GM11168 (cell line): ENCODE data around the gene USP44.

Experiments
- in situ Hi-C: fragments of 300-500 bp; cut with MboI; formaldehyde crosslinking; loops from one replicate; pipeline ENCODE4 v1.12.0; 2022; ENCODE audit warnings: low sequenced_read_pairs; ENCODE audit not compliant: unreplicated experiment

Gene USP44

DNA sequence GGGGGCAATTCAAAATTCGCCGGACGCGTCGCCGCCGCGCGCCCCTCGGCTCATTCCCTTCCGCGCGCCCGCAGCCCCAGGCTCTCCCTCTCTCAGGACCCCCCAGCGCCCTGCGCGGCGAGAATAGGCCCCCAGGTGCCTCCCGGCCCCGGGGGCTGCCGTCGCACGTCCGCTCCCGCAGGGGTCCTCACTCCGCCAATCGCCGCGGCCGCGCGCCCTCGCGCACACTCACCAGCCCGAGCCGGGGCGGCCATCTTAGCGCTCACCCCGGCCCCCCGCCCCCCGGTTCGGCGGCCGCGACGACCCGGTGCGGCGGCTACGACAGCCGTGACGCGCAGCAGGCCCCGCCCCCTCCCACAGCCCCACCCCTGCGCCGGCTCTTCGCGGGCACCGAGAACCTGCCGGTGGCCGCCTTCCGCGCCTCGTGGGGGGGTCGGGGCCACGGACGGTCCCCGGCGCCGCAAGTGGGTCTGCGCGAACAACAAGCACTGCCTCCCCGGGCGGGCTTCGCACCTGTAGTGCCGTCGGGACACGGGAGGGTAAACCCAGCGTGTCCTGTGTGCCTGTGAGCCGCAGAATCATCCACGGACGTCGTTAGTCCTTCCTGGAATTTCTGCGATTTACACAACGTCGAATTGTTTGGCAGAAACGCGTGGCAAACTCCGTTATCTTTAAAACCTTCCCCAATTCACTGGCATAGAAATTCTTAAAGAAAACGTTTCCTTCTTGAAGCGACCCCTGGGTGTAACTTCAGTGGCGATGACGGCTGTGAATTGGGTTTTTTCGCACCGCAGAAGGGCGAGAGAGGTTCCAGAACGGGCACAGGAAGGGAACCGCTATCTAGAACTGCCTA lies 2.5 kb downstream of the USP44 start:
- in situ Hi-C loops: no loop called here

DNA sequence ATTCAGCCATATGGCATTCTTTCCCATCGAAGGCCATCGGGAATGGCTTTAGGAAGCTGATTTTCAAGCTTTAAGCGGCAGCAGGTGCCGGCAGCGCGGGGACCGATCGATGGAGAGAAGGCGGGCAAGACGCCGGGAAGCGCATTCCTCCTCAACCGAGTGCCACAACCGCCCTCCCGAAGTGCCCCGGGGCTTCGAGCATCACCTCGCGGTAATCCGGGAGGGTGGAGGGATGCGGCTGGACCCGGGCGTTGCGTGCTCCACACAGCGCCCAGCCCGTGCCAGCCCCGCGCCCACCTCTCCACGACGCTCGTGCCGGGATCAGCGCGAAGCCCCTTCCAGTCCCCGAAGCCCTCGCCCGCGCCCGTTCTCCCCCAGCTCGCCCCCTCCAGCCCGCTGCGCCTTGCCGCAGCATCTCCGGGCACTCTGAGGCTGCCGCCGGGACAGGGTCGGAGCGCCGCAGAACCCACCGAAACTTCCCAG lies 3.2 kb downstream of the USP44 start:
- in situ Hi-C loops: no loop called here

DNA sequence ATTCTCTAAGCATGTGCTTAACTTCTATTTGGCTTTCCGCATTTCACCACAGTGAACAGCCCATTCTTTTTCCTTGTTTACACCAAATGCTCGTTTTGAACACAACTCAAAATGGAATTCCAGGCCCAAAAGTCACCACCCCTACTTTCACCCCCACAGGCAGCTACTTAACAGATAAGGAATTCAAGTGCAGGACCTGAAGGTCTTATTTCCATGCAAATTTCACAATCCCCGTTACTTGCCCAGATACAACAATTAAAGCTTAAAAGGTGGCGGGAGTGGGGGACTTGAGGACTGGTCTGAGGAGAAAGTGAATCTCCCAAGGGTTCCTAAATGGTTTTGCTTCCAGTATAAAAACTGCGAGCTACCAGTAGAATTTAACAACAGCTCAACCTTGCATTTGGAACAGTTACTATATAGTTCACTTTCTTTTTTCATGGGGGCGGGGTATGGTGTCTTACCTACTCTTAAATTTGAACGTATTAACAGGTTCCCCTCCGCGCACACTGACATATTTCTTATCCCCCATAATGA lies 3.7 kb downstream of the USP44 start:
- in situ Hi-C loops: no loop called here

DNA sequence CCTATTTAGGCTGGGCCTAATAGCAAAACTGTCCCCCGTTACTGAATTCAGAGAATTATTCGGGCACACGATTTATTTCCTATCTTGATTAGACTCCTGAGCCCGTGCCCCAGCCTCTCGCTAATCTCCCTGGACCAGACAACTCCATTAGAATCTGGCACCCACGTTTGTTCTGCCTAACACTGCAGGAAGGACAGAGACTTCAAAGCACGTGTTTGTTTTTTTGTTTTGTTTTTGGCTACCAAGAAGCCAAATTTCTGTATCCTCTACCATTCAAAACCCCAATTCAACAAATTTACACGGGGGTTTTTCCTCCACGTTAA lies 4.8 kb downstream of the USP44 start:
- in situ Hi-C loops: no loop called here

DNA sequence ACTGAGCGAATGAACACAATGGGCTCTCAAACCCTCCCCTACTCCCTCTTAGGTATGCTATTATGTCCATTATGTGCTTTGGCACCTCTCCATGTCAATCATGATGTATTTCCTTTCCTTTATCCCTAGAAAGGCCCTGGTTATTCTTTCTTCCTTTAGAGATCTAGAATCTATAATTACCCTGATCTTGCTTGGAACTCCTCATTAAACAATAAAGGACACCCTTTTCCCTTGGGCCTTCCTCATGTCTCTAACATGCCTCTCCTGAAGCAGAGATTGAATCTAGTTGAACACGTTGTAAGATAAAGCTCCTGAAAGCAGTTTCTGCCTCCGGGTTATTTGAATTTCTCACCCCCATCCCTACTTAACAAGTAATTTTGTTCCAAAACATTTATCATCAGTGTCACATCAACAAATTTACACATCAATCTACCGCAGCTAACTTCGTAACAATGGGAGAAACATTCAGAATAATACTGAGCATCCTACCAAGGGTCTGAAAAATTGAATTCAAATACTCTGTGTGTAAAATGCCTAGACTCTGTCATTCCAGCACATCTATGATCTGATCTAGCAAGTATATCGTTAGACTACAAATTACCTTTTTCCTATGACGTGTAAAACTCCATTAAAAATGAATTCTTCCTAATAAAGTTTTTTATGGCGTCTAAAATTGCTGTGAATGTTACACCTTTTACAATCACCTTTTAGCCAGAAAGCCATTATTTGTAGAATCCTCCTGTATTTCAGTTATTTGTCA lies 5.4 kb downstream of the USP44 start:
- in situ Hi-C loops: no loop called here

DNA sequence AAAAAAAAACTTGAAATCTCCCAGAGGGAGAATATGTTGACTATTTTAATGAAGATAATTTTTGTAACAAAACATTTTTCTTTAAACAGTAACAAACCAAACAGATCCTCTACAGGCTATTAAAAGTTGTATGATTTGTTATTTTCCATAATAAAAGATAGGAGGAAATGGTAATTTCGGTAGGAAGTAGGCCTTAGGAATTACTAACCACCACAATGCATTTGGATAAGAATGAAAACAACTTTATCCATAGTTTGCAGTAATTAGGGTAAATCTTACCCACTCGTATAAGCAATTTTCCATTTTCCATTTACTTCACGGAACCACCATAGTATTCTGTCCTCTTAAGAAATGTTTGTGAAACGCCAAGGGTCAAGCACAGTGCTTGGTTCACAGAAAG lies 6.0 kb downstream of the USP44 start:
- in situ Hi-C loops: no loop called here

DNA sequence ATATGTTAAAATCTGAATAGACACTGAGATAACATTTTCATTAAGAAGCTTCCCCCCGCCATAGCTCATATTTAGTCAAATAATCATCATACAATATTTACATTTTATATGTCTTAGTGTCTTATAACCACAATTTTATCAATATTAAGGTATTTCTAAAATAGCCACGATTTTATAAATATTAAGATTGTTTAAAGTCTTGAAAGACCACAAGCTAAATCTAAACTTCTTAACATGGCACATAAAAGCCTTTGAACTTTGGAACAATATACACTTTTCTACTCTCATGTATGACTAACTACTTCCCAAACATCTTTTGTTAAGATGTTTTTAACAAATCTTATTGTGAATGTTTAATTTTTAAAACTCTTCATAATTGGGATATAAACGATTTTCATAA lies 6.5 kb downstream of the USP44 start:
- in situ Hi-C loops: no loop called here

DNA sequence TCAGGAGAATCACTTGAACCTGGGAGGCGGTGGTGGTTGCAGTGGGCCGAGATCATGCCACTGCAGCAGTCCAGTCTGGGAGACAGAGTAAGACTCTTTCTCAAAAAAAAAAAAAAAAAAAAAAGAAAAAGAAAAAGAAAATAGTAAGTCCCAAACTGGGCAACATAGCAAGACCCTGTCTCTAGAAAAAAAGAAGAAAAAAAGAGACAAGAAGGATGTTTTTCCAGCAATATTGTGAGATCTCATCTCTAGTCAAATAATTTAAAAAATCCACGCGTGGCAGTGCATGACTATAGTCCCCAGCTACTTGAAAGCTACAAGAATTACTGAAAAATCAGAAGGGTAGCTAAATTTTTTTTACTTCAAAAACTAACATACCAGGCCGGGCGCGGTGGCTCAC lies 8.0 kb downstream of the USP44 start:
- in situ Hi-C loops: no loop called here

DNA sequence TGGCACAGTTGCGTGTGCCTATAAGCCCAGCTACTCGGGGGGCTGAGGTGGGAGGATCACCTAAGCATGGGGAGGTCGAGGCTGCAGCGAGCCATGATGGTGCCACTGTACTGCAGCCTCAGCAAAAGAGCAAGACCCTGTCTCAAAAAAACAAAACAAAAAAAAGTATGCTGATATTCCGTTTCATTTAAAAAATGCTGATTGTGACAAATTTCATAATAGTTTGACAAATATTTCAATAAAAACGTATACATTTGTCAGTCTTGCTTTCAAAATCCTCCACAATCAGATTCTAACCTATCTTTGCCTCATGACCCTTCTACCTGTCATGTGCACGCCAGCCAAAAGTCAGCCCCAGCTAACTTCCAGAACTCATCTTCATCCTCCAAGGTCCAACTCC lies 9.8 kb downstream of the USP44 start:
- in situ Hi-C loops: no loop called here

DNA sequence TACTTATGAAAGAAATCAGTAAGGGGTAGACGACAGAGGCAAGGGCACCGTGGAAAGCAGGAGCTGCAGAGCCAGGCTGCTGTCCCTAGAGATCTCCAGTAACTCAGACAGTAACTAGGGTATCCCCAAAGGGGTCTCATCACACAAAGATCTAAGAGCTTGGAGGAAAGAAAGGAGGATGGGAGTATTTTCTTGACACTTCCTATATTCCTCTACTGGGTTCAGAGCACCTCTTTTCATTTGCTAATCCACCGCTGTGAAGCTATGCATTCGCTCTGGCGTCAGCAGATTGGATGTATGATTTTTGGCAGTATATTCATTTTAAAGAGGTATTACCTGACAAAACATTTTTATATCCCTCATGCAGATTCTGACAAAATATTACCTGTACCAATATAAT lies 12.6 kb downstream of the USP44 start:
- in situ Hi-C loops: loop anchor here (5.0 kb wide), 1 partner anchor 411 kb away; no protein-coding TSS in a partner anchor

DNA sequence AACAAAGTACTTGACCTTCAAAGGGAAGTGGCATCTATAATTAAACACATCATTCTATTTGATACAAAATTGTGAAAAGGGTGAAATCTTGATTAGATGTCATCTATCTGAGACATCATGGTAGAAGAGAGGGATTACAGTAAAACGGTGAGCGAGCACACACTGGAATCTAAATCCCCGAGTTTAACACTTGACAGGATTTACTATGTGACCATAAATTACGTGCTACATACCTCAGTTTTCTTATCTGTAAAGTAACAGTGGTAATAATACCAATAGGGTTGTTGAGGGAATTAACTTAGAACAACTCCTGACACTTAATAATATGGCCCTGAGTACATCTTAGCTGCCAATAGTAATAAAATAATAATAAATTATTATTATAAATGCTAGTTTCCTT lies 13.3 kb downstream of the USP44 start:
- in situ Hi-C loops: loop anchor here (5.0 kb wide), 1 partner anchor 411 kb away; no protein-coding TSS in a partner anchor

DNA sequence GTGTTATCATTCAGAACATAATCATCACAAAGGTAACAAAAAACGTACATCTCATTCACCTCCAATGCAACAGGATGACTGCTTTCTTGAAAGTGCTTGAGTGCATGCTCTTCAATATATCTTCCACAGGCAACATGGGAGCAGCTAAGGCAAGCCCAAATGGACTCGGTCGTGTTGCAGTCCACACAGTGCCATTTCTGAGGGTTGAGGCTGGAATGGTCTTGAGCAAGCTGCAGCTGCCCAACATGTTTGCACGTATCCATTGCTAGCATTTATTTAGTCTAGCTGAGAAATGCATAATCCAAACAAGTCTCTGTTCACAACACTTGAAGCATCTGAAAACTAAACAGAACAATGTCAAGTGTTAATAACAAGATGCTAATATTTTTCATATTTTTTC lies 17.3 kb downstream of the USP44 start:
- in situ Hi-C loops: no loop called here

DNA sequence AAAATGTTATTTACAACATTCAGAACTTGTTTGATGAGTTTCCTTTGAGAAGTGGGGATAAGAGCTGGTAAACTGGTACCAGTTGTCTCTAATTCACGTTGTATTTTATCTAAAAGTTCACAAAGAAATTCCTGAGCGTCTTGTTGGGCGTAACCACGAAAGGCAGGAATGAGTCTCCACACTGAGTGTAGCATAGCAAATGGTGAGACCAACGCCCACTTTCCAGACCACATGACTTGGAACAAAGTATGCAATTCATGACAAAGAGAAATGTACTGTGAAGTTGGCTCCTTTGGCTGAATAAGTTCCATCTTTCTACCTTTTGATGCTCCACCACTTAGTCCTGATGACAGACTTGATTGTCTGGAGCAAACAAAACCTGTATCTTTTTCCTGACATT lies 18.4 kb downstream of the USP44 start:
- in situ Hi-C loops: no loop called here

DNA sequence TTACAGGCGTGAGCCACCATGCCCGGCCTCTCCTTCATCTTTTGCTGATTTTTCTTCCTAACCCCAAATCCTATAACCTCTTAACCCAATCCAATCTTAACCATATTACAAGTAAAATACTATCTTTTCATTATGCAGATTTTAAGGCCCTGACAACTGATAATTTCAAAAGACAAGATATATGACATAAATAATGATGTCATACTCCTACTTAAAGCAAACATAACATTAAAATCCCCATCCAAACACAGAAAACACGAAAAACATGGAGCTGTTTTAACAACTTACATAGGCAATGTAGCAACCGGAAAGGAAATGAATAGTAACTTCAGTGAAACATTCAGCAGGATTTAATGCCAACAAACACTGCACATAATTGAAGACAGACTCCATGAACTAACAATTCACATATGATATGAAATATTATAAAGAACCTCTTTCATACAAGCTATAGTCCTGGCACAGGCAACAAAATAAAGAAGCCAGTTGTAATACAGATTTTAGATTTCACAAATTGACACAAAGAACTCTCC lies 21.5 kb downstream of the USP44 start:
- in situ Hi-C loops: no loop called here

DNA sequence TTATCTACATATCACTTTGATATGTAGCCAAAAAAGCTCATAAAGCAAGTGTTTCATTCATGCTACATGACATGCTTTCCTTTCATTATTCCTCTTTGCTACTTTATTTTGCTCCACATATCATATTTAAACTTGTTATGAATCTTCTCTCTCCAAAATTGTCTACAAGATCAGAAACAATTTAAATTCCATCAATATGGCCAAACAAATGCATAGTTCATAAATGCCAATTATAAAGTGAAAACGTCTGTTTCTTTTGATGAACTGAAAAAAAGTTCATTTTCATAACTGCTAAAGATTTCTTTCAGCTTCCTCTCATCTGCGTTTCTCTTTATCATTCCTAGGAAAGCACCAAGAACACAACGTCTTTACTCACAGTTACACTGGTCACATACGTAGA lies 22.8 kb downstream of the USP44 start:
- in situ Hi-C loops: no loop called here

DNA sequence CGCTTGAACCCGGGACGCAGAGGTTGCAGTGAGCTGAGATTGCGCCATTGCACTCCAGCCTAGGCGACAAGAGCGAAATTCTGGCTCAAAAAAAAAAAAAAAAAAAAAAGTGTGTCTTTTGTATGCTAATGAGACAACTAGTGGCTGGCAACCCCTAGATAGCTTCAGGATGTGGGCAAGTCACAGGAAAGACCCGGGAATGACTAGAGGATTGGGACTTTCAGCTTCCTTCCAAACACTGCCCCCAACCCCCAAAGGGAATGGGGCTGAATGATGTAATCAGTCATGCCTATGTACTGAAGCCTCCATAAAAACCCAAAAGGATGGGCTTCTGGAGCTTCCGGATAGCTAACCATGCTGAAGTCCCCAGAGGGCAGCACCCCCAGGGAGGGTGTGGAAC lies 28.6 kb downstream of the USP44 start:
- in situ Hi-C loops: no loop called here

DNA sequence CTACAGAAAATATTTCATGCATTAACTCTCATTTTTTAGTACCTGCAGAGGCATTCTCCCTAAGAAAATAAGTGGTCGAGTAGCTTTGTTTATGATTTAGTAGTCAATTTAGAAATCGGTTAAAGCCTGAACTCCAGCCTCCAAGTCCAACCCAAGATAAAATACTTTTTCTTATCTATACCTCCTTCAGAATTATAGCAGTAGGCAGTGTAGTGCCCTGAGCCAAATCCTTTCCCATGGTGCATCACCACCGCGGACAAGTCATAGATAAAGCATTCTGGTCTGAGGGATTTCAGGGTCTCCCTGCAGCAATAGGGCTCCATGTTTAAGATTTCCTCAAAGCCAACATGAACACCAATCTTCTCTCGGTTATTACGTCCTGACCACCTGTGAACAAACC lies 30.5 kb downstream of the USP44 start:
- in situ Hi-C loops: no loop called here

DNA sequence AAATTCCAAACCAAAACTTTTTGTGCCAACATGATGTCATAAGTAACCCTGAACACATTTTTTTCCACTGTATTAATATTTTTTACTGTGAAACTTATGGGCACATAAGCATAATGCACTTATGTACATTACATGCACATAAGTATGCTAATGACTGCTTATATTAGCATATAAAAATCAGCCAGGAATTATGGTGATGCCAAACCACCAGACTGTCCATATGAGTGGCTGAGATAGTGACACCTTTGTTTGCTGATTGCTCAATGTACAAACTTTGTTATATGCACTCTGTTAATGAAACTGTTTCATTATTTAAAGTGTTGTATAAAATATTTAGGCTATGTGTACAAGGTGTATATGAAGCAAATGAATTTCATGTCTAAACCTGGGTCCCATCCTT lies 32.3 kb downstream of the USP44 start:
- in situ Hi-C loops: no loop called here

DNA sequence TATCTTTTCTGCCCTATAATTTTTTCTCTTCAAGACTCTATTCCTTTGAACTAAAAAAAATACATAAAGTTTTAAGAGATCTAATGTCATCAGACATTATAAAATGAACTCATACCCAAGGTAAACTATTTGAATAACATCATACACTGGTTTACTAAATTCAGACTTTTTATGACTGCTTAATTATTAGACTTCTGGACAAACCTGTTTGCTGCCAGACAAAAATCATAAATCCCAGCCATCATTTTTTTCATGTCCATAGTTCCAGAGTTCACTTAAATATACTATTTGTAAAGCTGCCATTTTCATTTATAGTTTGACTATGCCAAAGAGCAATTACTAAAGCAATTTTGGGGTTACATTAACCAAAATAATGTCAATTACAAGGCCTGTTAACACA lies 34.0 kb downstream of the USP44 start:
- in situ Hi-C loops: no loop called here

DNA sequence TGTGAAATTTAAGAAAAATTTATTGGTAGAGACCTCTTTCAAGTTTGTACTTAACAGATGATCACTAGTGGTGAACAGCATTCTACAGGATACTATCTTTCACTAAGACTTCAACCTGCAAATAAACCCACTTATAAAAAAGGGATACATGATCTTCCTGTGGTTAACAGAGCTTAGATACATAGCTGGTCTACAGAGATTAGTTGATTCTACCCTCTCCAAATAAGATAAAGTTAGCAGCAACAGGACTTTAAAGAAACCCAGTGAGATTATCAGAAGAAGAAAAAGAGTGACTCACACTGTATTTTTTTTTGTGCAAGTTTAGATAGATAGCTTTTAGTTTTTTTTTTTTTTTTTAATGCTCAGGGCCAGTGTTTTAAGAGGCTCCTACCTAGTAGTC lies 34.5 kb downstream of the USP44 start:
- in situ Hi-C loops: no loop called here

DNA sequence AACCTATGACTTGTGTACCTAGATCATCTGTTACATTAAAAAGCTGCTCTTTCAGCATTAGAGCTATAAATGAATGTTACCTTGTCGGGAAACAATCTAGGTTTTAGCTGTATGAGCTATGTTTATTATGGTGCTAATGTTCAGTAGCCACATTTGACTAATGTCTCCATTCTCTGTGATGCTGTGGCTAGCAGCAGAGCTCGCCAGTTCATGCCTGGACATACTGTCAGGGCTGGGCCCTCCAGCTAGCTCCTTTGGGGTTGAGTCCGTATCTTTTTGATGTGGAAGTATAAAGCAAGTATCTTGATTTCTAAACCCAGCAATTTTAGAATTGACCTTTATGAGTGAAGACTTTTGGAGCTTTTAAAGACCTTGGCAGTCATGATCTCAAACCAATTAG lies 36.1 kb downstream of the USP44 start:
- in situ Hi-C loops: no loop called here
